OCI-LY3 (cell line): ENCODE data around the gene GRAMD1B.

Source experiments
- H2AFZ ChIP-seq: fragments of 200-600, 300-600 bp; shearing (Covaris generic); 2 replicates; pipeline ENCODE4 v1.6.0; 2014; ENCODE audit warnings: antibody characterized with exemption, low read depth, low read length
- H3K27ac ChIP-seq: fragments of 200-600, 300-600 bp; sonication (generic); 2 replicates; pipeline ENCODE4 v1.5.1; 2014; ENCODE audit warnings: mild to moderate bottlenecking, low read length, moderate library complexity, mixed read lengths
- H3K27me3 ChIP-seq: fragments of 200-600, 300-600 bp; sonication (generic); 2 replicates; pipeline ENCODE4 v1.6.1; 2014; ENCODE audit warnings: low read depth, low read length, mixed read lengths
- H3K36me3 ChIP-seq: fragments of 200-600, 300-600 bp; sonication (generic); replicated peaks from 2 replicates; pipeline ENCODE3; 2014; ENCODE audit warnings: low read depth, low read length, mixed read lengths
- H3K4me1 ChIP-seq: fragments of 300-600, 200-600 bp; sonication (generic); 2 replicates; pipeline ENCODE4 v1.6.1; 2014; ENCODE audit warnings: low read length, mixed read lengths
- H3K4me2 ChIP-seq: fragments of 200-600, 300-600 bp; sonication (generic); 2 replicates; pipeline ENCODE4 v1.6.1; 2014; ENCODE audit warnings: low read length, mixed read lengths
- H3K4me3 ChIP-seq: fragments of 300-600, 200-600 bp; sonication (generic); 2 replicates; pipeline ENCODE4 v1.5.1; 2014; ENCODE audit warnings: antibody characterized with exemption, mild to moderate bottlenecking, low read length, moderate library complexity
- H3K79me2 ChIP-seq: fragments of 300-600, 200-600 bp; shearing (Covaris generic); 2 replicates; pipeline ENCODE4 v1.6.1; 2014; ENCODE audit warnings: mild to moderate bottlenecking, low read length, mixed read lengths
- H3K9ac ChIP-seq: fragments of 300-600, 200-600 bp; shearing (Covaris generic); 2 replicates; pipeline ENCODE4 v1.6.0; 2014; ENCODE audit warnings: mild to moderate bottlenecking, low read length, moderate library complexity
- H3K9me3 ChIP-seq: fragments of 200-600, 300-600 bp; shearing (Covaris generic); 2 replicates; pipeline ENCODE4 v1.6.1; 2014; ENCODE audit warnings: low read length, mixed read lengths; ENCODE audit not compliant: insufficient read depth
- H4K20me1 ChIP-seq: fragments of 200-600, 300-600 bp; sonication (generic); 2 replicates; pipeline ENCODE4 v1.6.1; 2016; ENCODE audit warnings: low read length, mixed read lengths; ENCODE audit not compliant: insufficient read depth
- EZH2phosphoT487 ChIP-seq: fragments of 200-600 bp; shearing (Covaris generic); IDR thresholded peaks from 2 replicates; pipeline ENCODE4 v1.6.1; 2018; ENCODE audit warnings: antibody characterized with exemption, mixed run types, low read depth
- TF ChIP-seq, protein P1 (sequence below): fragments of 200-600, 300-600 bp; sonication (generic); IDR thresholded peaks from 2 replicates; pipeline ENCODE4 v1.5.1; 2014; ENCODE audit warnings: antibody characterized with exemption, low read length, low read depth

GRAMD1B gene

DNA sequence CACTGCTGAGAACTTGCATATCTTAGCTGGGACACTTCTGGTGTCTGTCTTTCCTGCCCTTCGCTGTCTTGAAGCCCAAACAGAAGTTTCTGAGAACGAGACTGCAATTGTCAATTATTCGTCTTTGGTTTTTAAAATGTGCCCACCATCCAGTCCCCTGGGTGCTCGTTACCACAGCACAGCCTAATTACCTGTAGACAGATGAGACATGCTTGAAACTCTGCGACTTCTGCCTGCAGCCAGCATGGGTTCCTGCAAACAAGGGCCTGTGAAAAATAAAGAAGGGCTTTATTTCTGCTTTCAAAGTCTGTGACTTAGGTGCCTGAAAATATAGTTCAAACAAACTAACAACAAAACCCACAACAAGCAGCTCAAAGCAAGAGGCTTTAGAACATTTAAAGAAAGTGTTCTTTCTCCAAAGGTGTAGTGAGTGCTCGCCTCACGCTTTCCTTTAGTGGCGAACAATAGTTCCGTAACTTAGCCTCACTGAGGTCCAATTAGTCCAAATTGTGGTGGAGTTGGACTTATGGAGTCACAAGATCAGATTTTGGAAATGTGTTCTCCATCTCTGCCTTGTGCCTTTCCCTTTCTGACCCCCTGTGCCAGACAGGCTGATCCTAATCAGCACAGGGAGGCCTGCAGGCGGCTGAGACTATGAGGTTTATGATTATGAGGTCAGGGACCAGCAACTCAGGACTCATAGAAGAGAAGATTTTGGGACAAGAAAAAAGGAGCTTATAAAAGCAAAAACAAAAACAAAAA is 20.4 kb upstream of the GRAMD1B start:
- no peak overlapping the region for H2AFZ ChIP-seq

DNA sequence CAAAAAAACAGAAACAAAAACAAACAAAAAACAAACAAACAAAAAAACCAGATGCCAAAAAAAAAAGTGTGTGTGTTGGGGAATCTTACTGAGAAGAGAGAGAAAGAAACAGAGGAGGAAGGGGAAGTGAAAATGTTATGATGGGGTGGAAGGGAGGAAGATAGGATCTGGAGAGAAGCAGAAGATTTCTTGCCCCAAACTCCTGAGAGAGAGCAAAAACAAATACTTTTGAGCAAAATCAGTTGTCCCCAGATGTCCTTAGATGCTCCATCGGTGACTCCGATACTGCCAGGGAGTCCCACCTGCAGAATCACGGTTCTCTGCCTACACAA is 19.9 kb upstream of the GRAMD1B start:
- no peaks in the 10 kb centered on the region for H4K20me1 ChIP-seq
- peaks cover 27% of the 10 kb centered on the region for H3K27me3 ChIP-seq
- no peak for TF ChIP-seq EZH2phosphoT487
- TF ChIP-seq, protein P1, sequence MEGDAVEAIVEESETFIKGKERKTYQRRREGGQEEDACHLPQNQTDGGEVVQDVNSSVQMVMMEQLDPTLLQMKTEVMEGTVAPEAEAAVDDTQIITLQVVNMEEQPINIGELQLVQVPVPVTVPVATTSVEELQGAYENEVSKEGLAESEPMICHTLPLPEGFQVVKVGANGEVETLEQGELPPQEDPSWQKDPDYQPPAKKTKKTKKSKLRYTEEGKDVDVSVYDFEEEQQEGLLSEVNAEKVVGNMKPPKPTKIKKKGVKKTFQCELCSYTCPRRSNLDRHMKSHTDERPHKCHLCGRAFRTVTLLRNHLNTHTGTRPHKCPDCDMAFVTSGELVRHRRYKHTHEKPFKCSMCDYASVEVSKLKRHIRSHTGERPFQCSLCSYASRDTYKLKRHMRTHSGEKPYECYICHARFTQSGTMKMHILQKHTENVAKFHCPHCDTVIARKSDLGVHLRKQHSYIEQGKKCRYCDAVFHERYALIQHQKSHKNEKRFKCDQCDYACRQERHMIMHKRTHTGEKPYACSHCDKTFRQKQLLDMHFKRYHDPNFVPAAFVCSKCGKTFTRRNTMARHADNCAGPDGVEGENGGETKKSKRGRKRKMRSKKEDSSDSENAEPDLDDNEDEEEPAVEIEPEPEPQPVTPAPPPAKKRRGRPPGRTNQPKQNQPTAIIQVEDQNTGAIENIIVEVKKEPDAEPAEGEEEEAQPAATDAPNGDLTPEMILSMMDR: no peak
- no peak overlapping the region for H3K27ac ChIP-seq
- H3K4me1 ChIP-seq: peaks cover 54% of the 10 kb centered on the region
- H3K4me3 ChIP-seq: no peak overlapping the region
- H3K36me3 ChIP-seq: no peaks in the 10 kb centered on the region
- peak overlapping the region; percentile 56 for H3K4me2 ChIP-seq
- no peak overlapping the region for H2AFZ ChIP-seq
- no peaks in the 10 kb centered on the region for H3K9me3 ChIP-seq
- H3K79me2 ChIP-seq: no peaks in the 10 kb centered on the region
- no peak overlapping the region for H3K9ac ChIP-seq

More for the DNA sequence above, 20.4 kb upstream of the GRAMD1B start:
- Histone ChIP-seq H3K79me2 (no peaks in the 10 kb centered on the region), H3K27me3 (peaks cover 30% of the 10 kb centered on the region), H3K36me3 (no peaks in the 10 kb centered on the region), H3K27ac (no peak overlapping the region), H3K4me3 (no peak overlapping the region), H3K4me1 (peaks cover 56% of the 10 kb centered on the region), H3K4me2 (peak overlapping the region; percentile 56), H4K20me1 (no peaks in the 10 kb centered on the region), H3K9ac (no peak overlapping the region), H3K9me3 (no peaks in the 10 kb centered on the region)
- TF ChIP-seq, protein P1: no peak
- no peak for TF ChIP-seq EZH2phosphoT487

DNA sequence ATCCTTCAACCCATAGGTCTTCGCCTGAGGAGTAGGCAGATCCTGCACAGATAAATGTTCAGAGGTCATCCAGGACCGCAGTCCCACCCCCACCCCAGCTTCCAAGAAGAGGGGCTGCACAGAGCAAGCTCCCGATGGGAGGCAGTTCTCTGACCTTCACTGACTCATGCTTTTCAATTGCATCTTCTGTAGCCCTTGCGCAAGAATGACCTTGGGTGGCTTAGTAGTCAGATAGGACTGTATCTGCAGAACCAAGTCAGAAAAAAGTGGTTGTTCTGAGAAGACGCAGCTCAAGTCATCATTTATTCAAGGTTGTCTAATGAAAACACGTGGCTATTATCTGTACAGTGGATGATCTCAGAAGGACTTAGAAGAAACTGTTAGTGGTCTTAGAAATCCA is 16.4 kb upstream of the GRAMD1B start:
- Histone ChIP-seq H3K4me3 (no peak overlapping the region), H3K9ac (no peak overlapping the region), H3K9me3 (no peaks in the 10 kb centered on the region), H3K4me1 (peaks cover 19% of the 10 kb centered on the region), H3K79me2 (no peaks in the 10 kb centered on the region), H3K27me3 (peaks cover 24% of the 10 kb centered on the region), H2AFZ (no peak overlapping the region), H4K20me1 (no peaks in the 10 kb centered on the region), H3K36me3 (no peaks in the 10 kb centered on the region), H3K4me2 (no peak overlapping the region), H3K27ac (no peak overlapping the region)
- TF ChIP-seq EZH2phosphoT487: no peak
- TF ChIP-seq, protein P1: no peak

DNA sequence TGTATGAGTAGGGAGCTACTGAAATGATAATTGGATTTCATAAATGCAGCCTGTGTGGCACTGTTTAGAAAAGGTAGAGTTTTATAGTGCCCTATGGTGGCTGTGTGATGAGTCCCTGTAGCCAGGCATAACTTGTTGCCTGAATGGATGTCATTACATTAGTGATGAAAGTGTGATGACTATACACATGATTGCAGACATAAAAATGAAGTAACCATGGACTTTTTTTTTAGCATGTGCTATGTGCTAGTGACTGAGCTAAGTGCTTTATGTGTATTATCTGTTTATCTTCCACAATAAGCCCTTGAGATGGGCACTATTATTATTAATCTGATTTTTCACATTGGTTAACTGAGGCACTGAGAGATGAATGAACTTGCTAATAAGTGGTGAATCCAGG is 13.5 kb upstream of the GRAMD1B start:
- Histone ChIP-seq H3K4me1 (peaks cover 3% of the 10 kb centered on the region; the same call in 1 of the 2 replicates), H3K4me3 (no peak overlapping the region), H4K20me1 (no peaks in the 10 kb centered on the region), H3K4me2 (no peak overlapping the region), H3K79me2 (no peaks in the 10 kb centered on the region), H3K36me3 (no peaks in the 10 kb centered on the region), H2AFZ (no peak overlapping the region), H3K9me3 (no peaks in the 10 kb centered on the region), H3K27ac (no peak overlapping the region), H3K27me3 (peaks cover 30% of the 10 kb centered on the region), H3K9ac (no peak overlapping the region)
- TF ChIP-seq, protein P1: no peak
- no peak for TF ChIP-seq EZH2phosphoT487
